GM10266 (cell line): Measurements from ENCODE around the gene IRX4.

Experiments
- DNase-seq: peaks from one replicate; pipeline ENCODE4 v3.0.0; 2012; ENCODE audit errors: extremely low spot score
- CTCF ChIP-seq: IDR thresholded peaks from 2 replicates; pipeline ENCODE4 v1.5.1; 2012; ENCODE audit warnings: mild to moderate bottlenecking, low read depth; ENCODE audit not compliant: control insufficient read depth, insufficient read depth; ENCODE audit errors: missing control alignments

Gene IRX4

DNA sequence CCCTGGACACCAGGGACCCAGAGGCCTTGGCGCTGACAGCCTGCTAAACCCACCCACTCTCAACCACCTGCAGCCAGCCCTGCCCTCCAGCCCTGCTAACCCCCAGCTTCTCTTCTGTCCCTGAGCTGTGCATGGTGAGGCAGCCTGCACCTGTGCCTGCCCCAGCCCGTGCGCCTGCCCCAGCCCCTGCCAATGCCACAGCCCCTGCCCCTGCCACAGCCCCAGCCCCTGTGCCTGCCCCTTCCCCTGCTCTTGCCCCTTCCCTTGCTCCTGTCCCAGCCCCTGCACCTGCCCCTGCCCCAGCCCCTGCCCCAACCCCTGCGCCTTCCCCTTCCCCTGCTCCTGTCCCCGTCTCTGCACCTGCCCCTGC is 43.3 kb upstream of the IRX4 start:
- TF ChIP-seq CTCF: no peak
- no peak for DNase-seq

DNA sequence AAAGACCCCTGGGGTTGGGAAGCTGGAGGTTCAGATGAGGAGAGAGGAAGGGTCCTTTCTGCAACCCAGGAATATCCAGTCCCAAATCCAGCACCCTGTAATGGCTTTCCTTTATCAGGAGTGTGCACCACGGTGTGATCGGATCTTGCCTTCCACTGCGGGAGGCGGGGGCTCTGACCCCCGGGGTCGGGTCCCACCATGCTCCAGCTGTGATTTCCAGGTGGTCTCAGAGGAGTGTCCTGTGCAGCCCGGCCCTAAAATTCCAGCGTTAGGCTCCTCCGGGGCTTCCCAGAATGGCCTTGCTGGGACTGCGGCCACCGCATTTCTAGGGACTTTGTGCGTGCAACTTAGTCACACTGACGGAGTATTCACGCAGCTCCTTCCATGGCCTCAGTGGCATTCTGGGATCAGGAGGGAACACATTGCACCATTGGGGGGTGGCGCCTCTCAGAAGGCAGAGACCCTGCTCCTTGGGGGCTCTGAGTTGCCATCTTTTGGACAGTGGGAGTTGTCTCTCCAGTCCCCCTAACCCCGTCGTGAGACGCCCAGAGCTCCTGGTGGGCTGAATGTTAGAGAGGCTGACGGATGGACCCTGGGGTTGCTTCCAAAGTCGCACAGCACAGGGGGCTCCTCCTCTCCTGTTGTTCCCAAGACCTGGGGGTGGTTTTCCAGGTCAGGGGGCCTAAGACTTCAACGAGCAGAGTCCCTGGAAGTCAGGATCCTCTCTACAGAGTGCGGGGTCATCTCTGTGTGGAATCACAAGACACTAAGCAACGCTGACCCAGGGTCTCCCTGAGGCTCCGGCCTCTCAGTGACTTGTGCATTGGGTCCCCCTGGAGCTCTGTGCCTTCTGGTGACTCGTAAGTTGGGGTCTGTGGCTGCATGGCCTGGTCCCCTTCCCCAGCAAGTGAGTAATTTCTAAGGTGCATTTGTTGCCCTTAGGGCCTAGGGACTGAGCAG is 42.7 kb upstream of the IRX4 start:
- TF ChIP-seq CTCF: no peak
- no peak for DNase-seq

DNA sequence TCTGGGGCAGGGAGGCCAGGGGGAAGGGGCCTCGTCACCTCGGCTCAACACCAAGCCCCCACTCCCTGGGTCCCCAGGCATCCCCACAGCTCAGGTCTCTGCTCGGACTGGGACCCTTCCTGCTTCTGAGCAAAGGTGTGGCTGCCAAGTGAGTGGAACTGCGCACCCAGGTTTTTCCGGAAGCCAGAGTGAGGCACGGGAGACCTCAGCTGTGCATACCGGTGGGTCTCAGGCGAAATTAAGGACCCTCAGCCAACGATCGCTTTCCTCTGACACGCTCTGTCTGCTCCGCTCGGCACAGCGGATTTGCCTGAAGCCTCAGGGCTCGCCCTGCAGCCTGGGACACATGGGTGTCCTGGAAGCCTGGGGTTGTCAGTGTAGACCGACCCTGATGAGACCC is 41.0 kb upstream of the IRX4 start:
- no peak for TF ChIP-seq CTCF

GRCh38 chr5:1923341-1923740 is 40.6 kb upstream of the IRX4 start:
- DNase-seq: no peak
- TF ChIP-seq CTCF: no peak

More for the DNA sequence above, 41.0 kb upstream of the IRX4 start:
- no peak for DNase-seq

GRCh38 chr5:1921711-1922110 is 39.0 kb upstream of the IRX4 start:
- DNase-seq: no peak

GRCh38 chr5:1919750-1920149 is 37.0 kb upstream of the IRX4 start:
- no peak for TF ChIP-seq CTCF
- DNase-seq: no peak

More at GRCh38 chr5:1921711-1922110, 39.0 kb upstream of the IRX4 start:
- TF ChIP-seq CTCF: no peak

GRCh38 chr5:1919209-1919566 is 36.5 kb upstream of the IRX4 start:
- no peak for DNase-seq
- TF ChIP-seq CTCF: no peak
